GM18873 (cell line): Measurements from ENCODE around the gene TMEM165.

ENCODE experiments used
- ATAC-seq: cut with Tn5 transposase; IDR thresholded peaks from one replicate; pipeline ENCODE4 v1.9.1; 2021; ENCODE audit warnings: mild to moderate bottlenecking, moderate library complexity, moderate number of reproducible peaks; ENCODE audit not compliant: unreplicated experiment, low FRiP score

The TMEM165 gene

DNA sequence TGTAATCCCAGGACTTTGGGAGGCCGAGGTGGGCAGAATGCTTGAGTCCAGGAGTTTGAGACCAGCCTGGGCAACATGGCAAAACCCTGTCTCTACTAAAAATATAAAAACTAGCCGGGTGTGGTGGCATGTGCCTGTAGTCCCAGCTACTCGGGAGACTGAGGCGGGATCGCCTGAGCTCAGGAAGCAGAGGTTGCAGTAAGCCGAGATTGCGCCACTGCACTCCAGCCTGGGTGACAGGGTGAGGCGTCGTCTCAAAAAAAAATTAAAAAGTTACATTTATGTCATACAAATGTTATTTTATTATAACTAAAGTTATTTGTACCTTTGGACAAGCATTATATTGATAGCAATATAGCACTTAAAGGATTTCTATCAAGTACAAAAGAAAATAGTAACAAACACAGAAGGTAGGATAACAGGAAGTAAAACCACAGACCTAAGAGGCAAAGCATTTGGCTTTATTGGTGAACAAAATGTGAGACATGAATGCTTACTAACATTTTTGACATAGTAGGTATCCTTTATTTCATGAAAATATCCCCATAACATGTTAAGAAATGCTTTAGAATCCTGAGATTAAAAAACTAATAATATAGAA lies 51.5 kb downstream of the TMEM165 start:
- ATAC-seq, result no peak

DNA sequence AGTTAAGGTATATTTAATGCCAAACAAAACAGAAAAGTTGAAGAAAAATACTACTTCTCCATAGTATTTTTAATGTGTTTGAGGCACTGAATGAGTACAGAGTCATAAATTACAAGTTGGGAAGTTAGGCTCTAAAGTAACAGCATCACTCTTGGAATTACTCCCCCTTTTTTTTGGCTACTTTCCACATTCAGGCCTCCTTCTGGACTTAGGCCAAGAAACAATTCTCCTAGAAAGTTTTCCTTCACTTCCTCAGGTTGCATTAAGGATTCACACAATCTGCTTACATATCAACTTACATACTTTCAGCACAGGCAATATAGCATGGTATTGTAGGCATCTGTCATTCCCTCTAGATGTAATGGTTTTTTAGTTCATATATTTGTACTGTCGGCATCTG lies 52.1 kb downstream of the TMEM165 start:
- ATAC-seq, result no peak

DNA sequence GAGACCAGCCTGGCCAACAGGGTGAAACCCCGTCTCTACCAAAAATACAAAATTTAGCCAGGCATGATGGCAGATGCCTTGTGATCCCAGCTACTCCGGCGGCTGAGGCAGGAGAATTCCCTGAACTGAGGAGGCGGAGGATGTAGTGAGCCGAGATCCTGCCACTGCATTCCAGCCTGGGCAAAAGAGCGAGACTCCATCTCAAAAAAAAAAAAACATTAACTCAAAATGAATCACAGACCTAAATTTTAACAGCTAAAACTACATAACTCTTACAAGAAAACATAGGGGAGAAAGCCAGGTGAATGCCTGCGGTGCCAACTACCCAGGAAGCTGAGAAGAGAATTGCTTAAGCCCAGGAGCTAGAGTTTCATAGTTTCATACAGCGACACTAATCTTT lies 54.8 kb downstream of the TMEM165 start:
- ATAC-seq, result no peak

DNA sequence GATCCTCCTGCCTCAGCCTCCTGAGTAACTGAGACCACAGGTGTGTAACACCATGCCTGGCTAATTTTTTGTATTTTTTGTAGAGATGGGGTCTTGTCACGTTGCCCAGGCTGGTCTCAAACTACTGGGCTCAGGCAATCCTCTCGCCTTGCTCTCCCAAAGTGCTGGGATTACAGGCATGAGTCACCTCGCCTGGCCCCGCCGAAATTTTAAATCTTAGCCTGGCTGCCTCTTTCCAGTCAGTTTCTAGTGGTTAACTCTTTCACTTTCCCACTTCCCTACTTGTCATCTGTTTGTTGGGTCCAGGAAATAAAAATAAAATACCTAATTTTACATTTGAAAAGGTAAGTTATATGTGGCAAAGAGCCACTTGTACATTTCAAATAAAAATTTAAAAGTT lies 62.4 kb downstream of the TMEM165 start:
- no peak for ATAC-seq

DNA sequence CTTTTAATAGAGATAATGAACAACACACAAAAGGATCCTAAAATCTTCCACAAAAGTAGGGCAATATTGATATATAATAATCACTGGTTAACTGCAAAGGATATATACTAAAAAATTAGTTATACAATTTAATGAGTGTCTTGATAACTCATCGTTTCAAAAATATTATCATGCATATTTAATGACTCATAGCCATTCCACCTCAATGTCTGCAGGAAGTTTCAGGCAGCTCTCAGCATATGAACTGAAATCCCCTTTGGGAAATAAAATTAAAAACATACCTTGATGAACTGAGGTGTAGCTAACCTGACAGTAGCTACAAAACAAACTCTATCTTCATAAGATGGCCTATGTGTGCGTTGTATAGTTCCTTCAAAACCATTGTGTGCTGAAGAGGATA lies 62.9 kb downstream of the TMEM165 start:
- ATAC-seq, result no peak

DNA sequence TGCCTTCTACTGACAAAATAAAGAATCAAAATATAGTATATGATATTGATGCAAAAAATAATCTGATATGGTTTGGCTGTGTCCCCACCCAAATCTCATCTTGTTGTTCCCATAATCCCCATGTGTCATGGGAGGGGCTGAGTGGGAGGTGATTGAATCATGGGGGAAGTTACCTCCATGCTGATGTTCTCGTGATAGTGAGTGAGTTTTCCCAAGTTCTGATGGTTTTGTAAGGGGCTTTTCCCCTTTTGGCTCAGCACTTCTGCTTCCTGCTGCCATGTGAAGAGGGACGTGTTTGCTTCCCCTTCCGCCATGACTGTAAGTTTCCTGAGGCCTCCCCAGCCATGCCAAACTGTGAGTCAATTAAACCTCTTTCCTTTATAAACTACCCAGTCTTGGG lies 70.2 kb downstream of the TMEM165 start:
- ATAC-seq, result no peak

DNA sequence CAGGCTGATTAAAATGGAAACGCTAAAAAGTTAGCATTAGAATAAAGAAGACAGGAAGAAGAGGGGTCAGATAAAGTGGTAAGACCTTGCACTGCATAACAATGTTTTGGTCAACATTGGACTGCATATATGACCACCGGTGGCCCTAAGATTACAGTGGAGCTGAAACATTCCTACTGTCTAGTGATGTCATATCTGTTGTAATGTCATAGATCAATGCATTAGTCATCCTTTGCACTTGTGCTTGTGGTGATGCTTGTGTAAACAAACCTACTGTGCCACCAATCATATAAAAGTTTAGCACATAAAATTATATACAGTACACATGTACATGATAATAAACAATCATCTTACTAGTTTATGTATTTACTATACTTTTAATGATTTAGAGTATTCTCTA lies 73.0 kb downstream of the TMEM165 start:
- no peak for ATAC-seq

DNA sequence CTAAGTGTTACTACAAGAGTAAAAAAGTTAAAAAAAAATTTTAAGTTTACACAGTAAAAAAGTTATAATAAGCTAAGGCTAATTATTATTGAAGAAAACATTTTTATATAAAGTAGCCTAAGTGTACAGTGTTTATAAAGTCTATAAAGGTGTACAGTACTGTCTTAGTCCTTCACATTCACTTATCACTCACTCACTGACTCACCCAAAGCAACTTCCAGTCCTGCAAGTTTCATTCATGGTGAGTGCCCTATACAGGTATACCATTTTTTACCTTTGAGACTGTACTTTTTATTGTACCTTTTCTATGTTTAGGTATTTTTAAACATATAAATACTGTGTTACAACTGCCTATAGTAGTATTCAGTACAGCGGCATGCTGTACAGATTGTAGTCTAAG lies 74.2 kb downstream of the TMEM165 start:
- no peak for ATAC-seq
